Left kidney (tissue), 2 donors: ENCODE results near the gene ITPK1. TPM values are rescaled to one million over a fixed set of nuclear protein-coding genes. Genes with fewer than 3 reads are reported as not detected.

Experiments used
- DNase-seq: peaks from one replicate; pipeline ENCODE4 v3.0.0-alpha.2; 2013
- polyA plus RNA-seq: library from polyadenylated mRNA; unstranded; fragments of 120-200 nt; gene quantifications from one replicate; pipeline ENCODE4 v1.2.1, GENCODE V29; 2013; ENCODE audit not compliant: insufficient read length

Gene ITPK1
- polyA plus RNA-seq, 1 donor: 27.1 TPM

DNA sequence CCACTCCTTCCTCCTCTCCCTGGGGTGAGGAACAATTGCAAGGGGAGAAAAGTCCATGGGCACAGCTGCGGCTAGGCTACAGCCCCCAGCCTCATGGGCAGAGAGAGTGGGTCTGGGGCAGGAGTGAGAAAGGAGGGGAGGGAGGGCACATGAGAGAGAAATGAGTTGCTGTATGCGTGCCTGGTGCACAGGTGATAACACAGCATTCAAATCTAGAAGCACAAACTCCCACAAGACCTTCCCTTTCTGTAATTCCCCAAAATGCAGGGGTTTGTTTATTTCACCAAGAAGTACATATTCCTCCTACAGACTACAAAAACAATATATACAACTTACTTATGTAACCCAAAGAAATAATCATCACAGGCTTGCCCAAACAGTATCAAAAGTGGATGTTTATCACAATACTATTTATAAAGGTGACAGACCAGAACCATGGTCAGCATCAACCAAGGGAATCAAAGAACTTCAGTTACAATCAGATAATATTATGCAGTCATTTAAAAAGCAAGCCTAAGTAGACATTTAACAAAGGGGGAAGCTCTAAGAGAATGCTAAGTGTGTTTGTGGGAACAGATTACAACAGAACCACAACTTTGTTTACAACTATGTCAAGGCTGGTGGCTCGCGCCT lies 54.2 kb downstream of the ITPK1 start:
- DNase-seq: no peak

DNA sequence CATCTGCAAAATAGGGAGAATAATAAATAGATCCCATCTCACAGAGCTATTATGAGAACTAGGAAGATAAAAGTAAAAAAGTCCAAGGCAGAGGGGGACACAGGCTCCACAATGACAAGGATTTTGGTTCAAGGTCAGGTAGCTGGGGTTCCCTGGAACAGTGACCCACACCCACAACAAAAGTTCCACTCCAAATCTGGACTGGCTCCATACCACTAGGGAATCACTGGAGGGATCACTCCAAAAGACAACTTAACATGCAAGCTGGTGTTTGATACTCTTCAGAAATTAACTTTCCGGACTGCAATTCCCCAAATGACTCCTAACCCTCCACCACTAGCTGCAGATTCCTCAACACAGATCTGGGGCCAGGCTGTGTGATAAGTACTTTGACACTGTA lies 54.9 kb downstream of the ITPK1 start:
- no peak for DNase-seq

DNA sequence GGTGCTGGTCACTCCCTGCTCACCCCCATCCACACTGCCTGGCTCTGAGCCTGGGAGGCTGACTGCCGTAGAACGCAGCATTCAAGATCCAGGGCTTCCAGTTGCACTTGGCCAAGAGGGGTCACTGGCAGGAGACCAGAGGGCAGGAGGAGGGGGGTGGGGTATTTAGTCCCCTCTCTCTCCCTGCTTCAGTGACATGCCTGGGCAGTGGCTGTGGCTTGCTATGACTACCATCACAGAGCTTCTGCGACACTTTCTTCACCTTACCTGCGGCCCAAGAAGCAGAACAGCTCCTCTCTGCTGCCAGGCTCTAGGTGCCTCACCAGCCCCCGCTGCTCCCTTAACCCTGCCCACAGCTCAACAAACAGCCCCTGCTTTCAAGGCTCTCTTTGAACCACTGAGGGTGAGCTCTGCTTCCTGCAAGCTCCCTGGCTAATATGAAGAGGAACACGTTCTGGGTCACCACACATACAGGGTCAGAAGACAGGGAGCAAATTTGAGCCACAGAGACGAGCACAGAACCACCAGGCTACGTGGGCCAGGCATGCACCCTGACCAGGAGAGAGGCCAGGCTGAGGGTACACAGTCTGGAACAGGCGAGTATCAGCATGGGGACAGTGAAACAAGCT lies 55.7 kb downstream of the ITPK1 start:
- no peak for DNase-seq

DNA sequence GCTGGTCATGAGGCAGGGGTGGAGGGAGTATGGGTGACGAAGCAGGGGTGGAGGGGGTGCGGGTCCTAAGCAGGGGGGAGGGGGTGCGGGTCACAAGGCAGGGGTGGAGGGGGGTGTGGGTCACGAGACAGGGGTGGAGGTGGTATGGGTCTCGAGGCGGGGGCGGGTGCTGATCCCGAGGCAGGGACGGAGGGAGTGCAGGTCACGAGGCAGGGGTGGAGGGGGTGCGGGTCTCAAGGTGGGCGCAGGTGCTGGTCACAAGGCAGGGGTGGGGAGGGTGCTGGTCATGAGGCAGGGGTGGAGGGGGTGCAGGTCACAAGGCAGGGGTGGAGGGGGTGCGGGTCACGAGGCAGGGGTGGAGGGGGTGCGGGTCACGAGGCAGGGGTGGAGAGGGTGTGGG lies 56.5 kb downstream of the ITPK1 start:
- DNase-seq: no peak

DNA sequence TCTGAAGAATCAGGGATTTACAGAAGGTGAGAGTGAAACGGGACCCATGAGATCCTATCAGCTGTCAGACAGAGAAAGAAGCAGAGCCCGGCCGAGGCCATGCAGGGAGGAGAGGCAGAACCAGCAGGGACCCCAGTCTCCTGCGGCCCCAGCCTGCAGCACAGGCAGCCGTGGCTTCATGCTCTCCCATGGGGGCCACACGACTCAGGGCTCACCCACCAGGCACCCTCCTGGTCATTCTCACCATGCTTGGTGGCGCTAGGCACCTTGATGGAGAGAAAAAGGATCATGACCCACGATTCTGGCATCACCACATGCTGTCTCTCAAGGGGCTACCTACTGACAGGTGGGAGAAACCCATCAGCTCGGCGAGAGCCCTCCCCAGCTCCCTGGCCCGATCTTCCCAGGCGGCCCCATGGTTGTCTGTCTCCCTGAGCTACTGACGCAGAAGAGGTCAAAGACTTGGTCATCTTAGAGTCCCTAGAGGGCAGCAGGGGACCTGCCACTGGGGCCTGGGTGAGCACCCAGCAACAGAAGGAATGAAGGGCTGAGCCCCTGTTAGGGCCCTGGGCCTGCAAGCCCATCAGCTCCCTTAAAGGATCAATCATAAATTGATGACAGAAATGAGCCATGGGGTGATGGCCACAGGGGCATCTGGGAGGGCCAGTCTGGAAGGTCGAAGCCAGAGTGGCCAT lies 58.0 kb downstream of the ITPK1 start:
- DNase-seq: no peak

DNA sequence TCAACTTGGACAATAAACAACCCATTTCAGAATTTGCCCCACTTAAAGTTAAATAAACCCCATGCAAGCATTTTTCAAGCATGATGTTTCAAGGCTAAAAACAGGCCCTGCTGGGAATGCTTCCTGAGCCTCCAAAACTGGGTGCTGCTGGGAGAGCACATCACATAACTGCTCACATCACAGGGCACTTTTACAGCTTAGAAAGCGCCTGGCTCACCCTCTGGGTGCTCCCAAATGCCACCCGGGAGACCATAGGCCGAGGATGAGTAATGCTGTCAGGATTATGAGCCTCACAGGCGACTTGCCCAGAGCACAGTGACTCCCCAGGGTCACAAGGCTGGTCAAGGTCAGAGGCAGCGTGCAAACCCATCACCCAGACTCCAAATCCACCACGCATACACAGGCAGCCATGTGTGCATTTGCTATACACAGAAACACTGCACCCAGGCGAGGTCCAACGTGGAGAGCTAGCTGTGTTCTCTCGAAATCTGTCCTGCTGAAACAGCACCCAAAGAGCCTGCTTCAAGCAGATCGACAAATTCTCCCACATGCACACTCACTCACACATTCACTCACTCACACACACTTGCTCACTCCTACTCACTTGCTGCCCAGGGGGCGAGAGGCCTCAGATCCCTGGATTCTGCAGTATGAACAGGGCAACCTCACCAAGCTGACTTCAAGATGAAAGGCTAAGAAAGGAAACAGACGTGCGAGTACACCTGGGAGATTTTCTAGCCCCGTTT lies 58.7 kb downstream of the ITPK1 start:
- DNase-seq: no peak

DNA sequence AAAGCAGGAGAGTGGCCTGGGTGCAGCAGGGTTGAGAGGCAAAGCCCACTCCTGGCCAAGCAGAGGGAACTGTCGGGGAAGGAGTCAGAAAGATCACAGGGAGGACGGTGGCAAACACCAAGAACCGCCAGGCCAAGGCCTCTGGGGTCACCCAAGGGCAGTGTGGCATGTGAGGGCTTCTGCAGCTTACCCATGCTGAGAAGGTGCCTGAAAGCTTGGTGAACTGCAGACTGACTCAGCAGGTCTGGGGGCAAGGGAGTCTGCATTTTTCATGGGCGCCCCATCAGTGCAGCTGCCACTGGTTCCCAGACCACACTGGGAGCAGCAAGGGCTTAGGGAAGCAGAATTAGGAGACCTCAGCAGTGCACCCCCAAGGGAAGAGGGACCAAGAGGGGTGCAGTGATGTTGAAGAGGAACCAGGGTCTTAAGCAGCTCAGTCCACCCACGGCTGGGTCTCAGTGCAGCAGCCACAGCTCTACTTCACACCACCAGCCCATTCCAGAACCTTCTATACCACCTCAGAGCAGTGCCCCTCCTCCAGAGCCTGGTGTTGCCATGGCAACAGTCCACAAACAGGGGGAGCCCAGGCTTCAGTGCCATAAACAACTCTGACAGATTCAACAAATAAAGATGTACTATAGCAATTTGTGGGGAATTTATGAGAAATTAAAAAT lies 59.4 kb downstream of the ITPK1 start:
- peak; percentile 29 for DNase-seq

DNA sequence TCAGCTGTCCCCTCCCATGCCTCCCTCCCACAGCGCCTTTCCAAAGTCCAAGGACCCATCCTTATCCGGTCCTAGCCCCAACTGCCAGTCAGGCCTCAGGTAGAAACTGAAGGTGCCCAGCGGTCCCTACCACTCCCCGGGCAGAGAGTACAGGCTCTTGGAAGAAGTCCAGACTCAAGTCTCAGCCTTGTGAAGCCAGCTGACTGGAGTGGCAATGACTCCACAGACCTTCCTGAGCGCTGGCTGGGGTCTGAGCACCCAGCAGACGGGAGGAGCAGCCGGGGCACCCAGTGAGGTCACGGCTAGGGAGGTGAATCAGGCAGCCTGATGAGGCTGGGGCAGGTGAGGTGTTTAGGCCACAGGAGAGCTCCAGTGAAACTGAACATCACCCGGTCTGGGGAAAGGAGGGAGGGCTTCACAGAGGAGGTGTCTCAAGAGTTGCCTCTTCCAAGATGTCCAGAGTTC lies 60.0 kb downstream of the ITPK1 start:
- DNase-seq: no peak

DNA sequence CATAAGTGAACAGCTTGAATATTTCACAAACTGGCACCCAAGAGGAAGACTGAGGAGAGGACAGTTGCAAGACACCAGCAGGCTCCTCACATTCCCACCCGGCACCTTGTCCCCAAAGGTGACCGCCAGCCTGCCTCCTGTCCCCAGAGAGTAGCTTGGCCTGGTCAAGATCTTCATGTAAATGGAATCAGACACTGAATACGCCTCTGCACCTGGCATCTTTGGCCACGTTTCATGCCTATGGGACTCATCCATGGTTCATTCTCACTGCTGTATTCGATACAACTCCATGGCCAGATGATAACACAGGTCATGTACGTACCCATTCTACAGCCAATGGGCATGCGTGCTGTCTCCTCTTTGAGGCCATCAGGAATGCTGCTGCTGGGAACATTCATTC lies 60.8 kb downstream of the ITPK1 start:
- DNase-seq: no peak

DNA sequence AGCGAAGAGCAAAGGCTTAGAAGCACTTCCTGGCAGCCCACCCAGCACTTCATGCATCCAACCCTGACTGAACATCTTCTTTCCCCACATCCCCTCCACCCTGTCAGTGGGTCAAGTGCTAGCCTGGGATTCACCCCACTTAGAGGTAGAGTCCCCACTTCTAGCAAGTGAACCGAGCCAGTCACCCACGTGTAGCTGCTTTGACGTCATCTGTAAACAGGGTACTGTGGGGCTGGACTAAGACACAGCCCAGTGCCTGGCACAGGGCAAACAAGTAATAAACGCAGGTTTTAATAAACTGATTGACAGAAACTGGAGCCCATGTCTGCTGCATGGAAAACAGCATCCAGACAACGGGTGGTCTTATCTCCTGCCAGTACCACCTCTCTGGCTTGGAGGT lies 61.7 kb downstream of the ITPK1 start:
- no peak for DNase-seq

DNA sequence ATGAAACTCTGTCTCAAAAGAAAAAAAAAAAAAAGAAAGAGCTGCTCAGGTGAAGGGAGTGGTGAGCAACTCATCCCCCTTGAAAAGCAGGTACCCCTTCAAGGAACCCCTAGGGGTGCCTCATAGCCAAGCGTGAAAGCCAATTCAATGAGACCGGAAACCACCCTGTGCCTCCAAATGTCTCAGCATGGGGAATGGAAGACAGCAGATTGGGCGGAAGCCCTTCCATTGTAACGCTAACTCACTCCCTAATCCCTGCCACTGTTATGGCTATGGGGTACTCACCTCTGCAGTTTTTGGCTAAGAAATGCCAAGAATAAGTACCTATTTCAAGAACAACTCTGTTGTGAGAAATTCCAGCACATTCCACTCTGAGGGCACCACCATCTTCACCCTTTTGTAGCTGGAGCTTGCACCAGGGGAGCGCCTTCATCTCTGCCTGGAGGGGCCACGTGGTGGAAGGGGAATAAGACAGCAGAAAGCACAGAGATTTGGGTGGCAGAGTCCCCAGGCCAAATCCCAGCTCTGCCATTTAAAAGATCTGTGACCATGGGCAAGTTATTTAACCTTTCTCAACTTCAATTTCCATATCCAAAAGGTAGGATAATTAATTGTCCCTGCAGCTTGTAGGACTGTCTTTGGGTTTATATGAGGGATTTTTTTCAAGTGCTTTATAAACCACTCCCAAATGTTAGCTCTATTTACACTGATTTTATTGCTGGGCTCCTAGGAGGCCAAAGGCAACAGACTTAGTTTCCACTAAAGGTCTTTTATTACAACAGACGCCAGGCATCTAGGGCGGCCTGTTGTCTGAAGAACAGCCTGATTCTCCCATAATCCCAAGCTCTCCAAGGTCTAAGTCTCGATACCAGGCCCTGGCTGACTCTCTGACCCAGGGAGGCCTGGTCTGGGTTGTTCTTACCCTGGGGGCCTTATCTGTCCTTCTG lies 63.9 kb downstream of the ITPK1 start:
- DNase-seq: no peak

DNA sequence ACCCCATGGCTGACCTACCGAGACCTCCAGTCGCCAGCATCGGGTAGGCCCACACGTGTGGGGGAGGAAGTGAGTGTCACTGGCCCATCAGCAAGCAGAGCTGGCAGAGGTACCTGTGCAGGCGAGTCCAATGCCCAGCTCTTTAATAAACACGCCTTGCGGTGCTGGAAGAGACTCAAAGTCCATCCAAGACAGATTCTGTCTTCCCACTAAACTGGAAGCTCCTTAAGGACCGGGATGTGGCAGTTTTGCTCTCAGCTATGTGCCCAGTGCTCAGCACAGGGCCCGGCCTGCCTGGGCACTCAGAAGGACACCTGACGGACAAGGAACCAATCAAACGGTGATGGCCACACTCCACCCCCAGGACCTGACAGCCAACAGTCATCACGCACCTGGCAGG lies 65.0 kb downstream of the ITPK1 start:
- no peak for DNase-seq

DNA sequence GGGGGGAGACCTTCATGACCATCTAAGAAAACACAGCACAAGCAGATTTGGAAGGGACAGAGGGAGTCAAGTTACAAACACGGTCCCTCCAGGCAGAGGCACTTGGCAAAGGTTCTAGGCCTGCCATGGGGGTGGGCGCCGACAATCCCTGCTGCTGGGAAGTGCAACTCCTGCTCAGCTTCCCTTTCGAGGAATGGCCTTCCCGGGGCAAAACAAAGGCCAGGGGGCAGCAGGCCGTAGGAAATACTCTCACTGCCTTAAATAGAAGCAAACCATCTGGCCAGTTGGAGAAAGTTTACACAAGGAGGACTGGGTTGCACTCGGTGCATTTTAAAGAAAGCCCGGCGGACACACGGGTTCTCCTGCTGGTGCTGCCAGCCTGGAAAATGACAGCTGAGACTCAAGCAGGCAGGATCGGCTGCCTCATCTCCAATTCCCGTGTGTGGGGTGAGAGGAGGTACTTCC lies 65.8 kb downstream of the ITPK1 start:
- peak; percentile 55 for DNase-seq

DNA sequence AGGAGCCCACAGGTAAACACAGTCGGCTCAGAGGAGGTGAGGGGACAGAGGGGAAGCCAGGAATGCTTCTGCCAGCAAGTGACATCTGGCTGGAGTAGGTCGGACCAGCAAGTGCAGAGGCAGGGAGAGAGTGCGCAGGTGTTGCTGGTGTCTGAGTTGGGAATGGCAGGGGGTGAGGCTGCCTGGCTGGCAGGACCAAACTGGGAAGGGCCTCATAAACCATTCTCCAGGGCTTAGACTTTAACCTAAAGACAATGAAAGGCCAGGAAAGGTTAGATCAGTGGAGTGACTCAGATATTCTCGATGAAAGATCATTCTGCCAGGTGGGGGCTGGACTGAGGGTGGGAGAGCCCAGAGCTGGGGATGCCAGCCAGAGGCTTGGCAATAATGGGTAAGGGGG lies 66.4 kb downstream of the ITPK1 start:
- no peak for DNase-seq

DNA sequence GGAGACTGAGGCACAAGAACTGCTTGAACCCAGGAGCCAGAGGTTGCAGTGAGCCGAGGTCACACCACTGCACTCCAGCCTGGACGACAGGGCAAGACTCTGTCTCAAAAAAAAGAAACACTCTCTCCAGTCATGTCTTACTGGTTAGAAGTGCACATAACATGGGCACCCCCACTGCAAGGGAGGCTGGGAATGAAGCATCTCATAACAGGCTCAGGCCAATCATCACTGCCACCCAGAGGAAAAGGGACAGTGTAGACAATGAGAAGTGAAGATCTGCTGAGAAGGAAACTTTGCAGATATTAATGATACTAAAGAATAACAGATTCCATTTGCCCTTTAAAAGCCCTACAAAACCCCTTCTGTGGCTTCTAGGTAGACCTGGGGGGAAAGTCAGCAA lies 66.9 kb downstream of the ITPK1 start:
- no peak for DNase-seq

DNA sequence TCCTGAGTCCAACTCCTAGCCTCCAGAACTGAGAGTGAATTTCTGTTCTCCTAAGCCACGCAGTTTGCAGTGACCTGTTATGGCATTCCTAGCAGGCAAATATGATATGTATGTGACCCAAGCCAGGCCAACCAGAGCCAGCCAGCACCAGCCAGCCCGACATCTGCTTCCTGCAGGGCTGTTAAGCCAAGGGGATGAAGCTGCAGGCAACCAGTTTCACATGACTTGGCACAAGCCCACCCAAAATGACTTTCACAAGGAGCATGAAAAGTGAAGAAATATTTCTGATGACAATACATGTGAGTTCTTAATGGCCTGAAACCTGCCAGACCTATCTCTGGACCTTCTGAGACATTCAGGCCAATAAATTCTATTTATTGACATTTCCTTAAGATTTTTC lies 68.1 kb downstream of the ITPK1 start:
- DNase-seq: no peak

DNA sequence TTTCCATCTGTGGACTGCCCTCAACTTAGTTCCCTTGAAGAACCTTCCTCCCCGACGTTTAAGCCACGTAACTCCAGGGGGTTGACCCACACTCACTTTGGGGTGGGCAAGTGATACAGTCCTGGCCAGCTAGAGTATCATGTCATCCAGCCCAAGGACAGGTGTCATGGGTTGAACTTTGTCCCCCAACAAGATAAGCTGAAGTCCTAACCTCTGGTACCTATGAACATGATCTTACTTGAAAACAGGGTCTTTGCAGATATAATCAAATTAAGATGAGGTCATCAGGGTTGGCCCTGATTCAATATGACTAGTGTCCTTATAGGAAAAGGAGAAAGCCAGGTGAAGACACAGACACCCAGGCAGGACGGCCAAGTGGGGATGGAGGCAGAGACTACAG lies 68.6 kb downstream of the ITPK1 start:
- DNase-seq: no peak

DNA sequence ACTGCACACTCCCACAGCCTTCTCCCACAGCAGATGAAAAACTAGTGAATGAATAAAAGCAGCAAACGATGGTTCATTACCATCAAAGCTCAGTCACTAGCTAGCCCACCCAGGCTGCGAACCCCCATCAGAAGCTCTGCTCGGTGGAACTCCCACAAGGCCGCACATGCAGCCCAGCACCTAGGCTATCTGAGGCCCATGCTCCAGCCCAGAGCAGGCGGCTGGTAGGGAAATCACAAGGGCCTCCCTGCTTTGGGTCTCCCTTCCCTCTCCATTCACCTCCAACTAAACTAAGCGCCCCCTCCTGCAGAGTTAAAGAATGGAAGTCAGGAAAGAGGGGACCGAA lies 69.0 kb downstream of the ITPK1 start:
- DNase-seq: no peak

DNA sequence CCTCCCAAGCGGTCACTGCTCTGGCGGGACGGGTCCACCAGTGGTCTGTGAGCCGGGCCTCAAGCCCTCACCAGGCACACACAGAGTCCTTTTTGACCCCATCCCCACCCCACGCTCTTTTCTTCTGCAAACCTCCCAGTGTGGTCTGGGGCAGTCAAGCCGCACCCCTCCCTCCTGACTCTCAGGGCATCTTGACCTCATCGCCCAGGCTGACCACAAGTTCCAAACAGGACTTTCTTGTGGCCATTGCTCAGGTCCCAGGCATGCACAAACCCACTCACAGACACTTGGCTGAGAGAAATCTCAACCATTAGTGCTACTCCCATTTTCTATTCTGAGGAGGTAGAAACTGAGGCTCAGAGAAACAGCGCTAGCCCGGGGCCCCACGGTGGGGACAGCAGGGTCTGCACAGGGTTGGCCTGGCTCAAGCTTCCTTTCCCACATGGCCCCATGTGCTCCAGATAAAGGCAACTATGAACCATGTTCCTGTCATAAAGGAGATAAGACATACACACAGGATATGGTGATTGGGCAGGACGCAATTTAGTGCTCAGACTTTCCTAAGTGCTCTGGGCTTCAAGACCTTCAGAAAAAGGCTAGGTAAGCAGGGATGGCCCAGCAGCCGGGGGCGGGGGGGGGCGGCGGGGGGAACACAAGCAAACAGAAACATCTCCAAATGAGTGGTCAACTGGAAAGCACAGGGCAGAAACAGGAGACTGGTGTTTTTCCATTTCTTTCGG lies 69.6 kb downstream of the ITPK1 start:
- no peak for DNase-seq

DNA sequence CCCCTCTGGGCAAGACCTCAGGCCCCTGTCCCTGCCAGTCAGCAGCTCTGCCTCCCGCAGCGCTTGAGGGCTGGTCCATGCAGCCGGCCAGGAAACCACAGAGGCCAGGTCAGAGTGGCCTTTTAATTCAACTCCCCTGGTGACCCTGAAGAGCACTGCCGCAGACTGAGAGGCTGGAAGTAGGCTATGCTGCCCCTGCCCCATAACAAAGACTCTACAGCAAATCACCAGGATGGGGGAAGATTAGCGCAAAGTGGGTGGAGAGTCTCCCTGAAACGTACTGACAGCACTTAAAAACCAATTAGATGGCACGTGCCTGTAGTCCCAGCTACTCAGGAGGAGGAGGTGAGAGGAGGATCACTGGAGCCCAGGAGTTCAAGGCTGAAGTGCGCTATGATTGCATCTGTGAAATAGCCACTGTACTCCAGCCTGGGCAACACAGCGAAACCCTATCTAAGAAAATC lies 70.5 kb downstream of the ITPK1 start:
- DNase-seq: no peak
